T-helper 1 cell treated with Interleukin-12 subunit alpha and Interleukin-12 subunit beta and Interleukin-4 antibody, amounts not matched to agents 30 μg/mL and 1 μg/mL, for 36 hours (primary cell): Measurements from ENCODE around the gene DCHS2.

ENCODE experiments used
- H3K27ac Mint-ChIP-seq: one replicate; pipeline ENCODE4 v1.8.0; 2021; ENCODE audit warnings: mild to moderate bottlenecking, mixed read lengths
- H3K27me3 Mint-ChIP-seq: one replicate; pipeline ENCODE4 v1.8.0; 2021; ENCODE audit warnings: low read depth, mixed read lengths
- H3K36me3 Mint-ChIP-seq: one replicate; pipeline ENCODE4 v1.8.0; 2021; ENCODE audit warnings: low read depth, mixed read lengths
- H3K4me1 Mint-ChIP-seq: one replicate; pipeline ENCODE4 v1.8.0; 2021; ENCODE audit warnings: low read depth, mixed read lengths
- H3K4me3 Mint-ChIP-seq: one replicate; pipeline ENCODE4 v1.8.0; 2021; ENCODE audit warnings: mild to moderate bottlenecking, moderate library complexity, mixed read lengths
- H3K9me3 Mint-ChIP-seq: one replicate; pipeline ENCODE4 v1.8.0; 2021; ENCODE audit warnings: mixed read lengths

Gene DCHS2

DNA sequence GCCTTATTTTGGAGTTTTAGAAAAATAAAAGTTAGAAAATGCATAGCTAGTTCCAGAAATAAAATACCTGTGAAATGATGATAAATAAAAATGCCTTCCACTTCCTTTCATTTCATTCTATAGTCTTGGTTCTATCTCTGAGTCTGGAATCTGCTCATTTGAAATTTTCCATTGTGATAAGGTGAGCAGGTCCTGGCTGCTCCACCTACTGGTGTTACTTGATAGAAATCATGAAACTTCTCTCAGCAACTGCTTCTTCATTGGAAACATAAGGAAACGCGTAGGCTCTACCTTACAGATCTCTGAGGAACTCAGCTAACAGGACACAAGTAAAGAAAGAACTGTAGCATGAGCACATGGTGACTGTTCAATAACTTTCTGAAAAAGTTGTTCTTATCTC, 141.8 kb downstream of the DCHS2 start:
- Mint-ChIP-seq H3K4me1 (no peaks in the 10 kb centered on the region), H3K9me3 (no peaks in the 10 kb centered on the region), H3K4me3 (no peak overlapping the region), H3K27ac (no peak overlapping the region), H3K36me3 (no peaks in the 10 kb centered on the region), H3K27me3 (peaks cover 31% of the 10 kb centered on the region)

DNA sequence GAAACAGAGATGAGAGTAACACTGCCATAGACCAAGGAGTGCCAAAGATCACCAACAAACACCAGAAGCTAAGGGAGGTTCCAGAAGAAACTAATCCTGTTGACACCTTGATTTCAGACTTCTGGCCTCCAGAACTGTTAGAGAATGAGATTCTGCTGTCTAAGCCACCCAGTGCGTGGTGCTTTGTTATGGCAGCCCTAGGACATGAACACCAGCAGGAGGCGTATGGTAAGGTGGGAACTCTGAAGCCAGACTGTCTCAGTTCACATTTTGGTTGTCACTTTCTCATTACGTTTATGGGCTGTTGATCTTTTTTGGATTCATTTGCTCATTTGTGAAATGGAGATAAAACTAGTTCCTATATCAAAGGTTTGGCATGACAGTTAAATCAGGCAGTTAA, 142.9 kb downstream of the DCHS2 start:
- Mint-ChIP-seq H3K9me3 (no peaks in the 10 kb centered on the region), H3K4me1 (no peaks in the 10 kb centered on the region), H3K27me3 (peaks cover 27% of the 10 kb centered on the region), H3K36me3 (no peaks in the 10 kb centered on the region), H3K4me3 (no peak overlapping the region), H3K27ac (no peak overlapping the region)

DNA sequence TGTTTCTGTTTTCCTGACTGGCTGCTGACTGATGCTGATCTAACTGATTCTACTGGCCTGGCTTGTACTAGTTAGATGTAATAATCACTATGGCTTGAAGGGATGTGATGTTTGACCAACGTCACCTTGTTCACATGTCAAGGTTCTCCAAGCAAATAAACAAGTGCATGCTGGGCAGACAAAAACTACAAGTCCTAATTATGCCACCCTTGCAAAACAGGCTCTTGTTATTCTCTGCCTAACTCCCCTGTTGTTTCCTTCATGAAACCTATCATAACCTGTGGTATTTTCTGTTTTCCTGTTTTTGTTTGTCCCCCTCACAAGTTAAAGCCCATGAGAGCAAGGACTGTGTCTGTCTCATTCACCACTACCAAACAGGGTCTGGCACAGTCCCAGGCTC, 146.2 kb downstream of the DCHS2 start:
- Mint-ChIP-seq H3K36me3 (no peaks in the 10 kb centered on the region), H3K27me3 (peaks cover 12% of the 10 kb centered on the region), H3K27ac (no peak overlapping the region), H3K9me3 (no peaks in the 10 kb centered on the region), H3K4me1 (no peaks in the 10 kb centered on the region), H3K4me3 (no peak overlapping the region)

DNA sequence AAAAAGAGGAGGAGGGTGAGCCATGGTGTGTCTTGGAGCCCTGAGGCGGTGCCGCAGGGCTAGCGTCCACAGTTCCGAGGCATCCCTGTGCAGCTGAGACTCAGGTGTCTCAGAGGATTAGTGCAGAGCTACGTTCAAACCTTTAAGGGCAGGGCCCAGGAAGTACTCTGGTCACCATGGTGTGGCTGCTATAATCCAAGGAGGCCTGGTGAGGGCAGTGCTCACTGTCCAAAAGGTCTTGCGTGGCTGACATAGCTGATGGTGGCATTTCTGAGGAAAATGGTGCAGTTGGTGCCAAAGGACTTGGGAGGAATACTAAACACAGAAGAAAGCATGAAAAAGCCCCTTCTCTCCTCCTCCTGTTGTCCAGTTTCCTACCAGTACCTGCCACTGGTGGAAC, 146.9 kb downstream of the DCHS2 start:
- no peaks in the 10 kb centered on the region for H3K36me3 Mint-ChIP-seq
- peaks cover 7% of the 10 kb centered on the region for H3K27me3 Mint-ChIP-seq
- H3K9me3 Mint-ChIP-seq, result no peaks in the 10 kb centered on the region
- H3K27ac Mint-ChIP-seq, result no peak overlapping the region
- no peaks in the 10 kb centered on the region for H3K4me1 Mint-ChIP-seq
- H3K4me3 Mint-ChIP-seq, result no peak overlapping the region

DNA sequence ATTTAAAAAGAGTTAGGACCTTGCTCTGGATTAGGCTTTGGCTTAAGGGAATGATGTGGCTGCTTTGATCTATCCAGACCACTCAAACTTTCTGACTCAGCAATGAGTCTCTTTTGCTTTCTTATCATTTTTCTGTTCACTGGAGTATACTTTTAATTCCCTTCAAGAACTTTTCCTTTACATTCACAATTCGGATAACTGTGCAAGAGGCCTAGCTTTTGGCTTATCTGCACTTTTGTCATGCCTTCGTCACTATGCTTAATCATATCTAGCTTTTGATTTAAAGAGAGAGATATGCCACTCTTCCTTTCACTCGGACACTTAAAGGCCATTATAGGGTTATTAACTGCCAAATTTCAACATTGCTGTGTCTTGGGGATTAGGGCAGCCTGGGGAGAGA, 147.9 kb downstream of the DCHS2 start:
- Mint-ChIP-seq H3K4me3 (no peak overlapping the region), H3K36me3 (no peaks in the 10 kb centered on the region), H3K4me1 (no peaks in the 10 kb centered on the region), H3K27me3 (peaks cover 7% of the 10 kb centered on the region), H3K9me3 (no peaks in the 10 kb centered on the region), H3K27ac (no peak overlapping the region)

DNA sequence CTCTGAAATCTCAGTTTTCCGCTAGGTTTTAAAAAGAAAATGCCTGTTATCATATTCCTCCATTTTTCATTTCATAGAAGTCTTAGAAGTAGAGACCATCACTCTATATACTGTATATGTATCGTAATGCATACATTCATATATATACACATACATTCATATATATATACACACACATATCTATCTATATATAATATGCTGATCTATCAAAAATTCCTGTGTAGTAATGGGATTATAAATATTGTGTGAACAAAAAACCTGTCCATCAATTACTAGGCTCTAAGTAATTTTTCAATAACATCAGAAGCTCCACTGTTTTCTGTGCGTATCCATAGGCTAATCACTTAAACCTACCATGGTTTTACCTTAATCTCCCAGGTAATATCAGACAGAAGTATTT, 150.2 kb downstream of the DCHS2 start:
- no peak overlapping the region for H3K4me3 Mint-ChIP-seq
- peaks cover 9% of the 10 kb centered on the region for H3K27me3 Mint-ChIP-seq
- H3K27ac Mint-ChIP-seq, result no peak overlapping the region
- H3K4me1 Mint-ChIP-seq, result no peaks in the 10 kb centered on the region
- H3K9me3 Mint-ChIP-seq, result no peaks in the 10 kb centered on the region
- H3K36me3 Mint-ChIP-seq, result no peaks in the 10 kb centered on the region

DNA sequence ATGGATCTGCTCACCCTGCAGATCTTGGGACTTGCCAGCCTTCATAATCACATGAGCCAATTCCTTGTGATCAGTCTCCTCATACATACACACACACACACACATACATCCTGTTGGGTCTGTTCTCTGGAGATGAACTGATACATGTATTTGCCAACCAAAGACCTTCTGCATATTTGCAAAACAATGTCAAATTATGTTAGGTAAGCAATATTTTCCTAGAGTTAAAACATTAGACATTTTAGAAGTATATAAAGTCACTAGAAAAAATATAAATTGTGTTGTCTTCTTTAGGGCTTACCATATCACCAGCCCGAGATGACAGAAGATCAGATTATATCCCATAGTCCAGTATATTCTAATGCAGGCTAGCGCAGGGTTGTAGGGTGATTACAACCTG, 156.0 kb downstream of the DCHS2 start:
- Mint-ChIP-seq H3K4me3 (no peak overlapping the region), H3K27me3 (peaks cover 48% of the 10 kb centered on the region), H3K36me3 (no peaks in the 10 kb centered on the region), H3K4me1 (peaks cover 4% of the 10 kb centered on the region), H3K27ac (no peak overlapping the region), H3K9me3 (no peaks in the 10 kb centered on the region)

DNA sequence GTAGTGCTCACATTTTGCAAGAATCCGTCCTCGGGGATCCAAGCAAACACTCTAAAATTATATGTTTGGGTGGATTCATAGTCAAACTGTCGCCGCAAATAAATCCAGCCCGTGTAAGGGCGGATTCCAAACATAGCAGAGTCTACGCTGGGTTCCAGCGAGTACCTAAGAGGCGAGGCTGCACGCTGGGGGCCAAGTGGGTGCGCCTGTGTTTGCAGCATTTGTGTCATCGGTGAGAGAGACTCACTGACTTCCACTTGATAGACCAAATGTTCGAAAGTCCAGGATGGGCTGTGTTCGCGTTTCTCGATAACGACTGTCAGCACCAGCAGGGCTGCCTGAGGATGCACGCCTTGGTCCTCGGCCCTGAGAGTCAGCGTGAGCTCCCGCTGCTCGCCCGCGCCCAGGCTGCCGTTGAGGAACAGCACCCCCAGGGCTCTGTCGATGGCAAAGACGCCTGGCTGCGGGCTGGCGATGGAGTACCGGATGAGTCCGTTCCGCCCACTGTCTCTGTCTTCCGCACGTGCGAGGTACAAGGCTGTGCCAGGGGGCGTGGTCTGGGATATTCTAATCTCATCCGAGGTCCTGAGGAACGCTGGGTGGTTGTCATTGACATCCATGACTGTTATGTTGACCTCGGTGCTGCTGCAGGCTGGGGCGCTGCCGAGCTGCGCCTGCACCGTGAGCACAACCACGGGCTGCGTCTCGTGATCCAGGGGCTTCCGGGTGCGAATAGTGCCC, 158.7 kb downstream of the DCHS2 start:
- no peak overlapping the region for H3K27ac Mint-ChIP-seq
- H3K36me3 Mint-ChIP-seq, result no peaks in the 10 kb centered on the region
- peaks cover 4% of the 10 kb centered on the region for H3K4me1 Mint-ChIP-seq
- peaks cover 60% of the 10 kb centered on the region for H3K27me3 Mint-ChIP-seq
- H3K9me3 Mint-ChIP-seq, result no peaks in the 10 kb centered on the region
- H3K4me3 Mint-ChIP-seq, result peak overlapping the region; percentile 63

DNA sequence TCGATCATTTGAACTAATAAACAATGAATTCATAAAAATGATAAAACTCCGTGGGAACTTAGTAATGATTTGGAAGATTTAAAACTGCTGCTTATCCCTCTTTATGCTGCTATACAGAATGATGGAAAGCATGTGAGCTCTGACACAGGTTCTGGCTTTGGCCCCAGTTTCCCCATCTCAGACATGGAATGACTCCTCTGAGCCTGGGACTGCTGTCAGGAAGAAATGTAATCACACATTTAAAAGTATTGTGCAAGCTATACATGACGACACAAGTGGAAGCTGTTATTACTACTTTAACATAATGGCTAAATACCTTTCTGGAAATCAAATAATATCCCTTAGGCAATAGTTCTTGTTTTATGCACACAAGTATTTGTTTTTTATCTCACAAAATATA, 161.7 kb downstream of the DCHS2 start:
- no peak overlapping the region for H3K27ac Mint-ChIP-seq
- peaks cover 48% of the 10 kb centered on the region for H3K27me3 Mint-ChIP-seq
- H3K36me3 Mint-ChIP-seq, result no peaks in the 10 kb centered on the region
- peaks cover 4% of the 10 kb centered on the region for H3K4me1 Mint-ChIP-seq
- H3K9me3 Mint-ChIP-seq, result no peaks in the 10 kb centered on the region
- no peak overlapping the region for H3K4me3 Mint-ChIP-seq

DNA sequence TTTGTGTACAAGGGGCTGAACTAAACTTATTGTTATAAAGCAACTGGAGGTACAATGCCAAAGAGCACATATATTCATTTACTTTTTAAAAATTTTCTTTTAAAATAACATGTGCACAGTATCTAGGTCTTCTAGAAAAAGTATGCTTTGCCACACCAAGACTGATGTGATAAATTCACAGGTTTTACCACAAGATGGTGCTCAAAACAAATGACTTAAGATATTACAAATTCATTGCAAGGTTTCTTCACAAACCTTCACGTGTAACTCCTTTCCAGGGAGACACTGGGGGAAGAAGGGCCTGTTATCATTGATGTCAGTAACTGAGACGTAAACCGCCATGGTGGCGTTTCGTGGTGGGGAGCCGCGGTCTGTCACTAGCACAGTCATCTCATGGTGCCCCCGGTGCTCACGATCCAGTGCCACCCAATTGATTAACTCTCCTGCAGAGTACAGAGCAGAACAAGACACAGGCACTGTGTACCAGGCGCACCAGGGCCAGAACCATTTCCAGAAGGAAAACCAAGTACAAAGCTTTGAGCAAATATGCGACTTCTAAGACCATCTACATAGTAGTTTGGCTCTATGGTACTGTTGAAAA, 162.2 kb downstream of the DCHS2 start:
- H3K9me3 Mint-ChIP-seq, result no peaks in the 10 kb centered on the region
- no peak overlapping the region for H3K4me3 Mint-ChIP-seq
- H3K27me3 Mint-ChIP-seq, result peaks cover 45% of the 10 kb centered on the region
- no peak overlapping the region for H3K27ac Mint-ChIP-seq
- H3K4me1 Mint-ChIP-seq, result peaks cover 4% of the 10 kb centered on the region
- H3K36me3 Mint-ChIP-seq, result no peaks in the 10 kb centered on the region

DNA sequence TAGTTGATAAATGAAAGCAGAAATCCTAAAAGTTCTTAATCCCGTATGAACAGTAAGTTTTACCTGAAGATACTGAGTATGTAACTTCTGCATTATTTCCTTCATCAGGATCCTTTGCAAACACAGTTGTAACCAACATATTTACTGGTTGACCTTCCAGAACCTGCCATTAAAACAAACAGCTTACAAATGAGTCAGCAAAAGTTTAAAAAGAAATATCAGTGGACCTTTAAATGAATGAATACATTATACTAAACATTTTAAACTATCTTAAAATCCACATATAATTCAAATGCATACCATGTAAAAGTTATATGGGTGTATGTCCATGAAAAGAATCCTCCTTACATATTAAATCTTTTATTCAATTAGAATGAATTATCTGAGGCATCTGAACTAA, 163.6 kb downstream of the DCHS2 start:
- H3K4me3 Mint-ChIP-seq, result no peak overlapping the region
- H3K36me3 Mint-ChIP-seq, result no peaks in the 10 kb centered on the region
- no peak overlapping the region for H3K27ac Mint-ChIP-seq
- peaks cover 36% of the 10 kb centered on the region for H3K27me3 Mint-ChIP-seq
- H3K9me3 Mint-ChIP-seq, result no peaks in the 10 kb centered on the region
- H3K4me1 Mint-ChIP-seq, result peaks cover under 1% of the 10 kb centered on the region

DNA sequence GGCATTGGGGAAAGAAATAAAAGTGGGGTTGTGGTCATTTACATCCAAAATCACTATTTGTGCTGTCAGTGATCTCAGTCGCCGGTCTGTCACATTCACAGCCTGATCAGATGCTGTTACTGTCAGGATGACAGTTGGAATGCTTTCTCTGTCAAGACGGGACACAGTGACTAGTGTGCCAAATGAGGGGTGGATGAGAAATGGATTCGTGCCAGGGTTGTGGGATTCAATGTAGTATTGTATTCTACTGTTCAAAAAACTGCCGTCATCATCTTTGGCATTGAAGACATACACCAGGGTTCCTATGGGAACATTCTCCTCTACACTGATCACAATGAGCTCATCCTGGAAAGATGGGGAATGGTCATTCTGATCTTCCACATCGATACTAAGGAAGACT, 171.1 kb downstream of the DCHS2 start:
- no peaks in the 10 kb centered on the region for H3K36me3 Mint-ChIP-seq
- no peak overlapping the region for H3K4me3 Mint-ChIP-seq
- no peaks in the 10 kb centered on the region for H3K4me1 Mint-ChIP-seq
- H3K27ac Mint-ChIP-seq, result no peak overlapping the region
- no peaks in the 10 kb centered on the region for H3K9me3 Mint-ChIP-seq
- peaks cover 4% of the 10 kb centered on the region for H3K27me3 Mint-ChIP-seq

DNA sequence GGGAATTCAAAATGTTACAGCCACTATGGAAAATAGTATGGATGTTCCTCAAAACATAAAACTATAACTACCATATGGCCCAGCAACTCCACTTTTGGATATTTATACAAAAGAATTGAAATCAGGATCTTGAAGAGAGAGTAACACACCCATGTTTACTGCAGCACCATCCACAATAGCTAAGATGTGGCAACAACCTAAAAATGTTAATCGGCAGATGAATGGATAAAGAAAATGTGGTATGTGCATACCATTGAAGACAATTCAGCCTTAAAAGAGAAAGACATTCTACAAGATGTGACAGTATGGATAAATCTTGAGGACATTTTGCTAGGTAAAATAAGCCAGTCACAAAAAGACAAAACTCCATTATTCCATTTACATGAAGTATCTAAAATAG, 171.9 kb downstream of the DCHS2 start:
- H3K9me3 Mint-ChIP-seq, result no peaks in the 10 kb centered on the region
- no peak overlapping the region for H3K27ac Mint-ChIP-seq
- H3K36me3 Mint-ChIP-seq, result no peaks in the 10 kb centered on the region
- H3K4me1 Mint-ChIP-seq, result no peaks in the 10 kb centered on the region
- peaks cover 4% of the 10 kb centered on the region for H3K27me3 Mint-ChIP-seq
- H3K4me3 Mint-ChIP-seq, result no peak overlapping the region

DNA sequence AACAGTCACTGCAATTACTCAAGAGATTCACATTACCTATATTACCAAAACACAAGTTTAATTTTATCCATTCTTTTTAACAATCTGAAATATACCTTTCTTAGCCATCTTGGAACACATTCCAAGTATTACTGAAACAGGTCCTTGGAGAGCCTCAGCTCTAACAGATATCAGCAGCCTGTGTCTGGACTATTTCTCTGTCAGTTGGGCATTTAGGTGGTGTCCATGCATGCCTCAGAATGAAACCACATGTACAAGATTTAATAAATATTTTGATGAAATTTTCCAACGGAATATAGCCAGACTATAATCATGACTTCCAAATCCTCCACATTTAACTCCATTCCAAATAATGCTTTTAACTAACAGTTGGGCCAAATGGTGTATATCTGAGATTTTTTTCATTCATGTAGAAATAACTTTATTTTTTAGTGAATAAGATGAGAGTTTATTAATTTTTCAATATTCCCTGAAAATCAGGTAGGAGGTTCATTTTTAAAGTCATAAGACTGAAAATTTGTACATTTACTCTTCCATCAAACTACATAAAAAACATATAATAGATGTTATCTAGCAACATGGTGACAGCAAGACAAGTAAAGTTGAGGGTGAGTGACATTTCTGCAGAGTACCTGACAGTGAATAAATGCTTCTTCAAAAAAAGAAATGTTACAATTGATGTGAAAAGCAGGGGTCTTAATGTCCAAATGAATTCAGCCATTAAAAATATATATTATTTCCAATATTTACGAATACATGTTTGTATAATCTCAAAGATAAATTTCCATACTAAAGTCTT, 174.2 kb downstream of the DCHS2 start:
- no peak overlapping the region for H3K27ac Mint-ChIP-seq
- no peaks in the 10 kb centered on the region for H3K4me1 Mint-ChIP-seq
- no peak overlapping the region for H3K4me3 Mint-ChIP-seq
- H3K27me3 Mint-ChIP-seq, result no peaks in the 10 kb centered on the region
- H3K36me3 Mint-ChIP-seq, result no peaks in the 10 kb centered on the region
- H3K9me3 Mint-ChIP-seq, result no peaks in the 10 kb centered on the region

DNA sequence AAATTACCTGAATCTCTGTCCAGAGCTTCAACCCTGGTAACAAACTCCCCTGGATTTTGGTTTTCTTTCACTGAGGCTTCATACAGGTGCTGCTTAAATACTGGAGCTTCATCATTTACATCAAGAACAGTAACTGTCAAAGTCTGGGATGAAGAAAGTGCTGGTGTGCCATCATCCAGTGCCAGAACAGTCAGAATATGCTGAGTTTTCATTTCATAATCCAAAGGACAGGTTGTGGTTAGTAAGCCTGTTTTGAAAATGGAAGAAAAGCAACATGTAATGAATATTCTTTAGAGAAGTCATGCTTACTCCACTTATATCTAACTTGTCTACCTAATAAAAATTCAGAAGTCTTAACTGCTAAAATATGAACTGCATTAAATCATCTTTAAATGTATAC, 175.9 kb downstream of the DCHS2 start:
- H3K4me3 Mint-ChIP-seq, result no peak overlapping the region
- no peaks in the 10 kb centered on the region for H3K4me1 Mint-ChIP-seq
- H3K9me3 Mint-ChIP-seq, result no peaks in the 10 kb centered on the region
- H3K36me3 Mint-ChIP-seq, result no peaks in the 10 kb centered on the region
- H3K27ac Mint-ChIP-seq, result no peak overlapping the region
- H3K27me3 Mint-ChIP-seq, result no peaks in the 10 kb centered on the region
